Embryonic facial prominence (tissue), 1 donor: ENCODE data around the gene MORC2.

Experiments
- DNase-seq: peaks from one replicate; pipeline ENCODE4 v3.0.0-alpha.2; 2016; ENCODE audit errors: extremely low spot score

The MORC2 gene

GRCh38 chr22:30949934-30950660 lies 18.5 kb downstream of the MORC2 start:
- DNase-seq: no peak

- no peak for DNase-seq
These were observed 19.6 kb downstream of the MORC2 start for GRCh38 chr22:30948930-30949342.

- peak; percentile 80 for DNase-seq
These were observed 20.6 kb downstream of the MORC2 start for GRCh38 chr22:30947816-30948454.

GRCh38 chr22:30947173-30947815 lies 21.3 kb downstream of the MORC2 start:
- no peak for DNase-seq

- no peak for DNase-seq
These were observed 22.2 kb downstream of the MORC2 start for GRCh38 chr22:30946354-30946753.

- no peak for DNase-seq
These were observed 22.9 kb downstream of the MORC2 start for GRCh38 chr22:30945653-30946052.

- DNase-seq: no peak
These were observed 23.6 kb downstream of the MORC2 start for GRCh38 chr22:30944986-30945385.

- no peak for DNase-seq
These were observed 25.2 kb downstream of the MORC2 start for GRCh38 chr22:30943368-30943767.

- DNase-seq: no peak
These were observed 27.2 kb downstream of the MORC2 start for GRCh38 chr22:30941363-30941740.

GRCh38 chr22:30940685-30941362 lies 27.8 kb downstream of the MORC2 start:
- DNase-seq: no peak

- DNase-seq: no peak
These were observed 34.5 kb downstream of the MORC2 start for GRCh38 chr22:30934053-30934452.

GRCh38 chr22:30933457-30933856 lies 35.1 kb downstream of the MORC2 start:
- no peak for DNase-seq

GRCh38 chr22:30932661-30933060 lies 35.9 kb downstream of the MORC2 start:
- no peak for DNase-seq

- DNase-seq: no peak
These were observed 36.9 kb downstream of the MORC2 start for GRCh38 chr22:30931541-30932300.

GRCh38 chr22:30930228-30930627 lies 38.3 kb downstream of the MORC2 start:
- no peak for DNase-seq

- DNase-seq: no peak
These were observed 40.2 kb downstream of the MORC2 start for GRCh38 chr22:30928401-30928800.

- no peak for DNase-seq
These were observed 40.8 kb downstream of the MORC2 start for GRCh38 chr22:30927806-30928205.

- no peak for DNase-seq
These were observed 41.9 kb downstream of the MORC2 start for GRCh38 chr22:30926706-30927105.

GRCh38 chr22:30925667-30926066 lies 42.9 kb downstream of the MORC2 start:
- no peak for DNase-seq

- DNase-seq: no peak
These were observed 45.2 kb downstream of the MORC2 start for GRCh38 chr22:30923168-30923900.

GRCh38 chr22:30922151-30922611 lies 46.4 kb downstream of the MORC2 start:
- no peak for DNase-seq
